GM18858 (cell line): Measurements from ENCODE around the gene IBA57.
A peak's percentile ranks its signal among the peaks of the same experiment; 100 is the strongest.
"Not testable (repeated sequence)": the region's sequence is repeated elsewhere in the genome, so short reads cannot be mapped to it uniquely, and the experiment has no call there.

Experiments
- ATAC-seq: cut with Tn5 transposase; IDR thresholded peaks from one replicate; pipeline ENCODE4 v1.9.1; 2021; ENCODE audit not compliant: unreplicated experiment

IBA57 gene

DNA sequence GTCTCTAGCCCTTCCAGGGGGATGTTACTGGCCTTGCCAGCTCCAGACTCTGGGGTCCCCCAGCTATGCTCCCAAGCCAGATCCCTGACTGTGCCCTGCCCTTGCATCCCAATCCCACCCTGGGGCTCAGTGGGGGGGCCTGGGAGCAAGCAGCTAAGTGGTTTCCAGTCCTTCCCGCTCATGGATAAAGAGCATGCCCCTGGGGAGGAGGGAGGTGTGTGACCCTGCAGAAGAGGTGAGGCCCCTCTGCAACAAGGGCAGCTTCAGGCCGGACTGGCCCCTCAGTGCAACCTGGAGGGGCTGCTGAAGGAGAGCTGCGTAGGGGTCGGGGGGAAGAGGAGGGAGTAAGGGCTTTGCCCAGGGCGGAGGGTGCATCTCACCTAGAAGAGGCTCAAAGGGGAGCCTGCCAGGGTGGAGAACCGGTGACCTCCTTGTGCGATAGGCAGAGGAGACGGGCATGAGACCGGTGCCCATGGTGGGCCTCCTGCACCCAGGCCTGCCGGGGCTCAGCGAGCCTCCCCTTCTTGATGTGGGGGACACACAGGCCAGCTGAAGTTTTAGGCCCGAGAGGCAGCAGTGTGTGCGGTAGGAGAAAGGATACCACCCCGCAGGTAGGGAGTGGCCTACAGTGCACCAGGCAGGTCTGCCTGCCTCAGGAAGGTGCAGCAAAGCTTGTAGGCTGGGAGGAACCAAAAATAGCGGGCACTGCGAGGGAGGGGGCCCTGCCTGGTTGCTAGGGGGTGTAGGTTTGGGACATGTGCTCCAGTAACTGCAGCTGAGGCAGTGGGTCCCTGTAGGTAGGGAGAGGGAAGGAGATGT is 45.3 kb downstream of the IBA57 start:
- no peak for ATAC-seq

- no peak for ATAC-seq
These were observed 46.2 kb downstream of the IBA57 start for GRCh38 chr1:228211531-228212414.

- no peak for ATAC-seq
These were observed 46.9 kb downstream of the IBA57 start for GRCh38 chr1:228212415-228212965.

GRCh38 chr1:228212966-228213844 is 47.6 kb downstream of the IBA57 start:
- ATAC-seq: peak; percentile 89

- ATAC-seq: no peak
These were observed 48.6 kb downstream of the IBA57 start for GRCh38 chr1:228213917-228214808.

GRCh38 chr1:228214921-228215662 is 49.5 kb downstream of the IBA57 start:
- ATAC-seq: no peak

- ATAC-seq: no peak
These were observed 50.1 kb downstream of the IBA57 start for GRCh38 chr1:228215663-228216116.

DNA sequence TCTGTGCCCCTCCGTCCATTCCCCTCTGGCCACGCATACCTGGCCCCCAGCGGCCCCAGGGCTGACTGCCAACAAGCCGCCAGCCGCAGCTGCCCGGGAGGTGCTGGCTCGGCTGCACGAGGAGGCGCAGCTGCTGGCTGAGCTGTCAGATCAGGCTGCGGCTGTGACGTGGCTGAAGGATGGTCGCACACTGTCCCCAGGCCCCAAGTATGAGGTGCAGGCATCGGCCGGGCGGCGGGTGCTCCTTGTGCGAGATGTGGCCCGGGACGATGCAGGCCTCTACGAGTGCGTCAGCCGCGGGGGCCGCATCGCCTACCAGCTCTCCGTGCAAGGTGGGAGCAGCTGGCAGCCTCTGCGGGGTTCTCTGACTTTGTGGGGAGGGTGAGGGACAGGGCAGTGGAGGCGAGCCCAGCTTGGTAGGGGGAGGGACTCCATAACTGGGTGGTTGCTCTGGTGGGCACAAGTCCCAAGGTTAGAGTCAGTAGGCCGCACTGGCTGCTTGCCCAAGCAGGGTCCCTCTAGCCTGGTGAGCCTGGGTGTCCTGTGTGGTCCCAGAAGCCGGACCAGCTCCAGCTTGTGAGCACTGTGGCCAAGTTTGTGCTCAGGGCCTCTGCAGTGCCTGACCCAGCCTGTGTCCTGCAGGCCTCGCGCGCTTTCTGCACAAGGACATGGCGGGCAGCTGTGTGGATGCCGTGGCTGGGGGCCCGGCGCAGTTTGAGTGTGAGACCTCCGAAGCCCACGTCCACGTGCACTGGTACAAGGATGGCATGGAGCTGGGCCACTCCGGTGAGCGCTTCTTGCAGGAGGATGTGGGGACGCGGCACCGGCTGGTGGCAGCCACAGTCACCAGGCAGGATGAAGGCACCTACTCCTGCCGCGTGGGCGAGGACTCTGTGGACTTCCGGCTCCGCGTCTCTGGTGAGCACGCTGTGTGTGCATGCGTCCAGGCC is 51.0 kb downstream of the IBA57 start:
- ATAC-seq: no peak

- no peak for ATAC-seq
These were observed 52.1 kb downstream of the IBA57 start for GRCh38 chr1:228217551-228218344.

- no peak for ATAC-seq
These were observed 53.1 kb downstream of the IBA57 start for GRCh38 chr1:228218513-228219244.

DNA sequence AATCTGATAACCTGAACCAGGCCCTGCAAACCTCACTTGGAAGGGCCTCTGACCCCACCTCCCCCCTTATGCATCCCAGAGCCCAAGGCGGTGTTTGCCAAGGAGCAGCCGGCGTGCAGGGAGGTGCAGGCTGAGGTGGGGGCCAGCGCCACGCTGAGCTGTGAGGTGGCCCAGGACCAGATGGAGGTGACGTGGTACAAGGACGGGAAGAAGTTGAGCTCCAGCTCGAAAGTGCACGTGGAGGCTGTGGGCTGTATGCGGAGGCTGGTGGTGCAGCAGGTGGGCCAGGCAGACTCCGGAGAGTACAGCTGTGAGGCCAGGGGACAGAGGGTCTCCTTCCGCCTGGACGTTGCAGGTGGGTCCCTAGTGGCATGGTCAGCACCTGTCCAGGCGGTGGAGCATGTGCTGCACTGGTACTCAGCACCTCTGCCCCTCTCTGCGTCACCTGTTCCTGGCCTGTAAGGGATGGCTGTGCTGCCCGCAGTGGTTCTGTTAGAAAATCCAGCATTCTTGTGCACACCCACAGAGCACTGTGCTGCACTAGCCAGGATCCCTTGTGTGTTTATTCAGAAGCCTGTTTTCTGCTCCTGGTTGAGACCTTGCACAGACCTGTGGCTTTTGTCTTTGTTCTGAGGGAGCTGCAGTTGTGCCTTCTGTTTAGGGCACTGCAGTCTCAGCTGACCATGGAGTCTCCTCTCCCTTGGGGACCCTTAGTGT is 53.8 kb downstream of the IBA57 start:
- no peak for ATAC-seq

DNA sequence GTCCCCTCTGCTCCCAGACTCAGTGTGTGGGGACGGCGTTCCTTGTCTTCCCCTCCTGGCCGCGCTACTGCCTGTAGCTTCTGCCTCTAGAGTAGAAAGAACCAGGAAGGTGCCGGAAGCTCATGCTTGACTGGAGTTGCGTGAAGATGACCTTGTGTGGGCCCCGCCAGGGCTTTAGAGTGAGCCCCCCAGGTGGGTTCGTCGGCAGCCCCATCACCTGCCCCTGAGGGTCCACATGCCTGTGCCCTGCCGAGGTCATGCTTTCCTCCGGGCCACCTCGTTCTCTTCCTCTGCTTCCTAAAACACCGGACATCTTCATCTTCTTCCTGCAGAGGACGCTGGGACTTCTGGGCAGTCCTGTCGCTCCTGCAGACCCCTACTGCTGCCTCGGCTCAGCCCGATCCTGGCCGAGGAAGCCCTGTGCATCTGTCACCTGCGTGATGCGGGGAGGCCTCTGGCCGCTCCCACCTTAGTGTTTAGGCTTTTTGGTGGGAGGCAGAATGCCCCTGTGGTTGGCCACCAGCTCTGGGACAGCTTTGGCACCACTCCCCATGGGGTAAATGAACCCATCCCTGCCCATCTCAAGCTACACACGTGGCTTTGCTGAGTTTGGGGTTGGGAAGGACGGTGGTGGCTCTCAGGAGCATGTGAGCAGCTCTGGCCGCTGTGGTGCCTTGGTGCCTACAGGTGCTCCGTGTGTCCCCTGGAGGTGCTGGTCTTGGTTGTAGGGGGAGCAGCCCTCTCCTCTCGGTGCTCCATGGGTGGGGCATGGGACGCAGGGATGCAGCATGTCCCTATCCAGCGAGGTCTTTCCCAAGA is 54.6 kb downstream of the IBA57 start:
- ATAC-seq: no peak

GRCh38 chr1:228221097-228221496 is 55.5 kb downstream of the IBA57 start:
- not testable (repeated sequence) for ATAC-seq

DNA sequence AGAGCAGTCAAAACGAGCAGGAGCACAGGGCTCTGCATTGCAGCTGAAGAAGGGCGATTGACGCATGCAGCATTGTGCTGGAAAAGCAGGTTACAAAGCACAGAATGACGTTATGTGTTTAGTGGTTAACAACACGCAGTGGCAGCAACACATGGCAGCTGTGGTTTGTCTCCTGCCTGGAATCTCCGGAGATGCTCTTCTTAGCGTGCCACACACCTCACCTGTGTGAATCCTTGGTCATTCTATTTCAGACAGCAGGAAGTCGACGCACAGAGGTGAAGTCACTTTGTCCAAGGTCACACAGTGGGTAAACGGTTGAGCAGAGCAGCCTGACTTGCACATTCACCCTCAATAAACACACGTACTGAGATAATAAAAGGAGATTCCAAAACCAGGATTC is 56.9 kb downstream of the IBA57 start:
- no peak for ATAC-seq
